ENCODE results near the gene HBE1.

The HBE1 gene

GRCh38 chr11:5234381-5234834, 35.3 kb downstream of the HBE1 start, which contains the start of gene HBD:
Gene HBD (minus strand): TSS chr11:5234483. CDS start chr11:5234433, 50 bp downstream.
- CTCF ChIA-PET, result no interaction called here
- DNase-seq (ENCODE audit: low read depth, low spot score), result peak; percentile 10
- no peak within 1 kb of the TSS for H3K4me3 ChIP-seq (ENCODE audit: low read depth, low read length)
- POLR2A ChIA-PET, result no interaction called here
- no peak for TF ChIP-seq CTCF (IDR thresholded peaks at IDR 0.05; ENCODE audit: insufficient read depth, low read length, missing control alignments)

GRCh38 chr11:5233307-5233706, 36.4 kb downstream of the HBE1 start:
- TF ChIP-seq CTCF (IDR thresholded peaks at IDR 0.05; ENCODE audit: insufficient read depth, low read length, missing control alignments), result no peak
- DNase-seq (ENCODE audit: low read depth, low spot score), result no peak
- POLR2A ChIA-PET, result no interaction called here

GRCh38 chr11:5232821-5233220, 36.9 kb downstream of the HBE1 start:
- ChIA-PET POLR2A (no interaction called here), CTCF (no interaction called here)
- no peak for DNase-seq (ENCODE audit: low read depth, low spot score)
- TF ChIP-seq CTCF (IDR thresholded peaks at IDR 0.05; ENCODE audit: insufficient read depth, low read length, missing control alignments), result no peak
- no peak overlapping the region for H3K4me3 ChIP-seq (ENCODE audit: low read depth, low read length)

More at GRCh38 chr11:5233307-5233706, 36.4 kb downstream of the HBE1 start:
- CTCF ChIA-PET, result no interaction called here
- H3K4me3 ChIP-seq (ENCODE audit: low read depth, low read length), result no peak overlapping the region

- no peak for DNase-seq (ENCODE audit: low read depth, low spot score)
- no peak overlapping the region for H3K4me3 ChIP-seq (ENCODE audit: low read depth, low read length)
- ChIA-PET CTCF (no interaction called here), POLR2A (no interaction called here)
- no peak for TF ChIP-seq CTCF (IDR thresholded peaks at IDR 0.05; ENCODE audit: insufficient read depth, low read length, missing control alignments)
Observed at GRCh38 chr11:5232176-5232575, 37.6 kb downstream of the HBE1 start.

GRCh38 chr11:5231111-5231510, 38.6 kb downstream of the HBE1 start:
- CTCF ChIA-PET, result interaction anchor here (0.6 kb wide), 1 partner anchor 133 kb away, joined by 3 read pairs; no protein-coding TSS in a partner anchor
- POLR2A ChIA-PET, result no interaction called here
- H3K4me3 ChIP-seq (ENCODE audit: low read depth, low read length), result no peak overlapping the region
- DNase-seq (ENCODE audit: low read depth, low spot score), result no peak
- no peak for TF ChIP-seq CTCF (IDR thresholded peaks at IDR 0.05; ENCODE audit: insufficient read depth, low read length, missing control alignments)

GRCh38 chr11:5230266-5230665, 39.5 kb downstream of the HBE1 start:
- ChIA-PET CTCF (no interaction called here), POLR2A (no interaction called here)
- no peak for TF ChIP-seq CTCF (IDR thresholded peaks at IDR 0.05; ENCODE audit: insufficient read depth, low read length, missing control alignments)
- H3K4me3 ChIP-seq (ENCODE audit: low read depth, low read length), result no peak overlapping the region
- no peak for DNase-seq (ENCODE audit: low read depth, low spot score)
